Gastrocnemius medialis (tissue), 4 donors: ENCODE measurements around the gene NRF1.

ENCODE experiments used
- CTCF ChIP-seq, 5 experiments: fragments of 450-650 bp in 3 of 5; fragments of 200-600 bp in 2 of 5; sonication (generic) in 2 of 5; IDR thresholded peaks in 4 of 5; conservative IDR thresholded peaks in 1 of 5; 1 replicate in 4 of 5; 2 replicates in 1 of 5; pipeline ENCODE4 v1.5.1; 2016 to 2019; ENCODE audit warnings: antibody characterized with exemption in 5 of 5, mild to moderate bottlenecking in 3 of 5, moderate library complexity in 3 of 5
- POLR2A ChIP-seq, 2 donors: fragments of 450-650 bp; IDR thresholded peaks; one replicate each; pipeline ENCODE4 v1.6.1; 2017; ENCODE audit warnings: antibody characterized with exemption in 2 of 2, mild to moderate bottlenecking in 2 of 2, moderate library complexity in 2 of 2

- TF ChIP-seq CTCF (IDR thresholded peaks at IDR 0.05 in 4 of 5, conservative IDR thresholded peaks at IDR 0.05 in 1 of 5) (no peak), POLR2A (IDR thresholded peaks at IDR 0.05) (no peak)
These were observed 172.0 kb downstream of the NRF1 start for GRCh38 chr7:129783584-129783919.
